ENCODE results near the gene C2orf78.

GRCh38 chr2:73862987-73863386 lies 79.0 kb downstream of the C2orf78 start:
- no peak for TF ChIP-seq POLR2AphosphoS5 (IDR thresholded peaks at IDR 0.05; ENCODE audit: insufficient read depth, low read depth, low read length)
- TF ChIP-seq CTCF (IDR thresholded peaks at IDR 0.05; ENCODE audit: extremely low read depth in 1 of 2, insufficient read depth in 1 of 2, low read depth in 1 of 2, low read length in 2 of 2) = no peak
- no peak for TF ChIP-seq POLR2A (IDR thresholded peaks at IDR 0.05; ENCODE audit: low read depth, low read length)
